ENCODE measurements around the gene SMIM7.
"Not testable (repeated sequence)": the region's sequence is repeated elsewhere in the genome, so short reads cannot be mapped to it uniquely, and the experiment has no call there.

Gene SMIM7

GRCh38 chr19:16659832-16660708 is at the start of gene SMIM7:
TSS of gene SMIM7 (minus strand) at chr19:16660144. CDS start at chr19:16660110, 34 bp downstream.
- DNase-seq (ENCODE audit: low read depth): peak; percentile 97

- DNase-seq (ENCODE audit: low read depth): no peak
These were observed 43.7 kb upstream of the SMIM7 start for GRCh38 chr19:16703677-16704076.

GRCh38 chr19:16702123-16702522 is 42.2 kb upstream of the SMIM7 start:
- DNase-seq (ENCODE audit: low read depth): no peak

- no peak for DNase-seq (ENCODE audit: low read depth)
These were observed 39.0 kb upstream of the SMIM7 start for GRCh38 chr19:16698914-16699313.

- no peak for DNase-seq (ENCODE audit: low read depth)
These were observed 28.1 kb upstream of the SMIM7 start for GRCh38 chr19:16688084-16688483.

GRCh38 chr19:16684216-16684615 is 24.3 kb upstream of the SMIM7 start:
- DNase-seq (ENCODE audit: low read depth): no peak

GRCh38 chr19:16682539-16682938 is 22.6 kb upstream of the SMIM7 start:
- no peak for DNase-seq (ENCODE audit: low read depth)

GRCh38 chr19:16679811-16680210 is 19.9 kb upstream of the SMIM7 start:
- no peak for DNase-seq (ENCODE audit: low read depth)

- DNase-seq (ENCODE audit: low read depth): no peak
These were observed 18.6 kb upstream of the SMIM7 start for GRCh38 chr19:16678498-16678897.

GRCh38 chr19:16677055-16677454 is 17.1 kb upstream of the SMIM7 start:
- no peak for DNase-seq (ENCODE audit: low read depth)

GRCh38 chr19:16676101-16676798 is 16.3 kb upstream of the SMIM7 start:
- DNase-seq (ENCODE audit: low read depth): no peak

- DNase-seq (ENCODE audit: low read depth): not testable (repeated sequence)
These were observed 13.9 kb upstream of the SMIM7 start for GRCh38 chr19:16673839-16674238.

GRCh38 chr19:16673231-16673630 is 13.3 kb upstream of the SMIM7 start:
- DNase-seq (ENCODE audit: low read depth): no peak

- no peak for DNase-seq (ENCODE audit: low read depth)
These were observed 11.8 kb upstream of the SMIM7 start for GRCh38 chr19:16671652-16672274.

- DNase-seq (ENCODE audit: low read depth): no peak
These were observed 10.3 kb upstream of the SMIM7 start for GRCh38 chr19:16670291-16670690.

- not testable (repeated sequence) for DNase-seq (ENCODE audit: low read depth)
These were observed 8.8 kb upstream of the SMIM7 start for GRCh38 chr19:16668702-16669101.

GRCh38 chr19:16668176-16668575 is 8.2 kb upstream of the SMIM7 start:
- no peak for DNase-seq (ENCODE audit: low read depth)

GRCh38 chr19:16661480-16662034 is 1.6 kb upstream of the SMIM7 start:
- DNase-seq (ENCODE audit: low read depth): no peak

GRCh38 chr19:16660763-16661479 is 977 bp upstream of the SMIM7 start, which contains the start of gene TMEM38A:
TSS of gene TMEM38A (plus strand) at chr19:16661139. CDS start at chr19:16661218, 79 bp downstream.
- DNase-seq (ENCODE audit: low read depth): peak; percentile 32

- DNase-seq (ENCODE audit: low read depth): no peak
These were observed 496 bp downstream of the SMIM7 start for GRCh38 chr19:16659464-16659831.

- no peak for DNase-seq (ENCODE audit: low read depth)
These were observed 2.6 kb downstream of the SMIM7 start for GRCh38 chr19:16657384-16657783.

GRCh38 chr19:16655727-16656126 is 4.2 kb downstream of the SMIM7 start:
- no peak for DNase-seq (ENCODE audit: low read depth)
